ENCODE results near the gene KPNA1. TPM values are rescaled to one million over a fixed set of nuclear protein-coding genes. Genes with fewer than 3 reads are reported as not detected.

KPNA1 gene
- total RNA-seq, 3 donors from 2014 or later (not counting 1 experiment from before 2014, with no cell fraction given), result 62.3 to 67.1 (median 63.1) TPM

GRCh38 chr3:122558605-122559004, 43.9 kb upstream of the KPNA1 start:
- ATAC-seq (no peak), DNase-seq (no peak)
- TF ChIP-seq, protein P1, sequence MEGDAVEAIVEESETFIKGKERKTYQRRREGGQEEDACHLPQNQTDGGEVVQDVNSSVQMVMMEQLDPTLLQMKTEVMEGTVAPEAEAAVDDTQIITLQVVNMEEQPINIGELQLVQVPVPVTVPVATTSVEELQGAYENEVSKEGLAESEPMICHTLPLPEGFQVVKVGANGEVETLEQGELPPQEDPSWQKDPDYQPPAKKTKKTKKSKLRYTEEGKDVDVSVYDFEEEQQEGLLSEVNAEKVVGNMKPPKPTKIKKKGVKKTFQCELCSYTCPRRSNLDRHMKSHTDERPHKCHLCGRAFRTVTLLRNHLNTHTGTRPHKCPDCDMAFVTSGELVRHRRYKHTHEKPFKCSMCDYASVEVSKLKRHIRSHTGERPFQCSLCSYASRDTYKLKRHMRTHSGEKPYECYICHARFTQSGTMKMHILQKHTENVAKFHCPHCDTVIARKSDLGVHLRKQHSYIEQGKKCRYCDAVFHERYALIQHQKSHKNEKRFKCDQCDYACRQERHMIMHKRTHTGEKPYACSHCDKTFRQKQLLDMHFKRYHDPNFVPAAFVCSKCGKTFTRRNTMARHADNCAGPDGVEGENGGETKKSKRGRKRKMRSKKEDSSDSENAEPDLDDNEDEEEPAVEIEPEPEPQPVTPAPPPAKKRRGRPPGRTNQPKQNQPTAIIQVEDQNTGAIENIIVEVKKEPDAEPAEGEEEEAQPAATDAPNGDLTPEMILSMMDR (IDR thresholded peaks at IDR 0.05), result no peak
- intact Hi-C loops (cut with micrococcal nuclease), result no loop called here
- WGBS (ENCODE audit: insufficient coverage), result 94% methylated on average over 6 of the region's 6 CpGs
- no peak overlapping the region for H3K27ac Mint-ChIP-seq
- H3K4me3 Mint-ChIP-seq, result no peak overlapping the region
- no peaks in the 10 kb centered on the region for H3K27me3 Mint-ChIP-seq (ENCODE audit: low read depth in 2 of 2)
- H3K9me3 Mint-ChIP-seq, result no peaks in the 10 kb centered on the region
- Histone ChIP-seq H3K27ac (ENCODE audit: low read length) (no peak overlapping the region), H3K9me3 (ENCODE audit: control insufficient read depth, insufficient read depth, low read length) (no peaks in the 10 kb centered on the region), H3K36me3 (ENCODE audit: control insufficient read depth, insufficient read depth, low read length) (peaks cover 59% of the 10 kb centered on the region), H3K4me3 (ENCODE audit: low read length) (no peak overlapping the region), H3K4me1 (ENCODE audit: control insufficient read depth, insufficient read depth, low read length) (peaks cover 15% of the 10 kb centered on the region), H3K27me3 (ENCODE audit: control insufficient read depth, insufficient read depth, low read length) (no peaks in the 10 kb centered on the region)
- peaks cover 42% of the 10 kb centered on the region in 2 donors for H3K4me1 Mint-ChIP-seq
- H3K36me3 Mint-ChIP-seq, result peaks cover 16% of the 10 kb centered on the region

DNA sequence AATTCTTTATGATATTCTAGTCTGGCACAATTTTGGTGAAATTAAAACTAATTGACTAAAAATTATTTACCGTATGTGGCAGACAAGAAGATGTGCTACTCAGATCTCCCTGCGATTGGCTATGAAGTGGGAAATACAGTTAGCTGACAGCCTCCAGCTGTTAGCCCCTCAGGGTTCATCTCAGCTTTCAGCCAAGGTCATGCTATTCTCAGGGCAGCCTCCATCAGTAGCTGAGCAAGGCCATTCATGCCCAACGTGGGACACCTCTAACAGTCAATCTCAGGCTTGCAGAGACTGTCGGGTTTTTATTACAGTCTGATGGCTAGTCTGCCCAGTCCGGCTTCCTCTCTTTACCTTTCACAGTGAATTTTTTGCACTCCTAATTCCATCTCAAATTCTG, 42.6 kb upstream of the KPNA1 start:
- Histone ChIP-seq H3K27me3 (ENCODE audit: control insufficient read depth, insufficient read depth, low read length) (no peaks in the 10 kb centered on the region), H3K36me3 (ENCODE audit: control insufficient read depth, insufficient read depth, low read length) (peaks cover 70% of the 10 kb centered on the region), H3K4me1 (ENCODE audit: control insufficient read depth, insufficient read depth, low read length) (peaks cover 6% of the 10 kb centered on the region), H3K9me3 (ENCODE audit: control insufficient read depth, insufficient read depth, low read length) (no peaks in the 10 kb centered on the region), H3K27ac (ENCODE audit: low read length) (no peak overlapping the region), H3K4me3 (ENCODE audit: low read length) (no peak overlapping the region)
- ATAC-seq (no peak), DNase-seq (no peak)
- TF ChIP-seq, protein P1 (IDR thresholded peaks at IDR 0.05), result no peak
- WGBS (ENCODE audit: insufficient coverage), result 96% methylated on average over 5 of the region's 5 CpGs
- Mint-ChIP-seq H3K9me3 (no peaks in the 10 kb centered on the region), H3K27me3 (ENCODE audit: low read depth in 2 of 2) (no peaks in the 10 kb centered on the region), H3K27ac (no peak overlapping the region), H3K4me3 (no peak overlapping the region), H3K36me3 (peaks cover 26% of the 10 kb centered on the region), H3K4me1 (peaks cover 36 to 37% of the 10 kb centered on the region in 2 donors)
- intact Hi-C loops (cut with micrococcal nuclease), result no loop called here

- Histone ChIP-seq H3K9me3 (ENCODE audit: control insufficient read depth, insufficient read depth, low read length) (no peaks in the 10 kb centered on the region), H3K27ac (ENCODE audit: low read length) (no peak overlapping the region), H3K4me3 (ENCODE audit: low read length) (no peak overlapping the region), H3K4me1 (ENCODE audit: control insufficient read depth, insufficient read depth, low read length) (no peaks in the 10 kb centered on the region), H3K27me3 (ENCODE audit: control insufficient read depth, insufficient read depth, low read length) (no peaks in the 10 kb centered on the region), H3K36me3 (ENCODE audit: control insufficient read depth, insufficient read depth, low read length) (peaks cover 84% of the 10 kb centered on the region)
- DNase-seq (no peak), ATAC-seq (no peak)
- Mint-ChIP-seq H3K27ac (no peak overlapping the region), H3K4me1 (peaks cover 18 to 31% of the 10 kb centered on the region in 2 donors), H3K27me3 (ENCODE audit: low read depth in 2 of 2) (no peaks in the 10 kb centered on the region), H3K4me3 (no peak overlapping the region), H3K9me3 (no peaks in the 10 kb centered on the region), H3K36me3 (peaks cover 36% of the 10 kb centered on the region)
- TF ChIP-seq, protein P1 (IDR thresholded peaks at IDR 0.05), result no peak
- intact Hi-C loops (cut with micrococcal nuclease), result no loop called here
- 99% methylated on average over 6 of the region's 6 CpGs for WGBS (ENCODE audit: insufficient coverage)
These were observed 40.7 kb upstream of the KPNA1 start for GRCh38 chr3:122555275-122556071.

All from natural killer cell (primary cell).